Gastrocnemius medialis (tissue), 4 donors: Measurements from ENCODE around the gene GRIK2. TPM values are rescaled to one million over a fixed set of nuclear protein-coding genes. Genes with fewer than 3 reads are reported as not detected.

Source experiments
- ATAC-seq, 2 donors: fragments of 150-250 bp; one replicate each; pipeline ENCODE4 v1.9.1; 2016
- DNase-seq, 2 donors: peaks; one replicate each; pipeline ENCODE4 v3.0.0-alpha.2; 2019
- H3K27ac ChIP-seq, 4 donors: fragments of 200-600 bp; sonication (generic); 1 replicate in 1 of 4; 2 replicates in 3 of 4; pipeline ENCODE4 v1.5.1; 2016 to 2018; ENCODE audit warnings: mild to moderate bottlenecking in 2 of 4, moderate library complexity in 1 of 4
- H3K27me3 ChIP-seq, 3 donors: fragments of 200-600 bp; sonication (generic) in 2 of 3; 1 replicate in 1 of 3; 2 replicates in 2 of 3; pipeline versions ENCODE4 v1.5.1 to v1.6.0; 2016 to 2019; ENCODE audit warnings: mild to moderate bottlenecking in 1 of 3, moderate library complexity in 1 of 3
- H3K36me3 ChIP-seq, 2 donors: fragments of 200-600 bp; sonication (generic) in 1 of 2; one replicate each; pipeline ENCODE4 v1.5.1; 2017 to 2018
- H3K4me1 ChIP-seq, 2 donors: fragments of 200-600 bp; sonication (generic) in 1 of 2; one replicate each; pipeline ENCODE4 v1.5.1; 2016 to 2017; ENCODE audit warnings: mild to moderate bottlenecking in 2 of 2
- H3K4me3 ChIP-seq, 4 donors: fragments of 200-600 bp; sonication (generic) in 3 of 4; 1 replicate in 1 of 4; 2 replicates in 3 of 4; pipeline ENCODE4 v1.5.1; 2016 to 2019; ENCODE audit warnings: mild to moderate bottlenecking in 2 of 4
- H3K9me3 ChIP-seq, 3 donors: fragments of 200-600 bp; sonication (generic) in 2 of 3; 1 replicate in 1 of 3; 2 replicates in 2 of 3; pipeline ENCODE4 v1.5.1; 2016 to 2019
- POLR2A ChIP-seq, 2 donors: fragments of 450-650 bp; IDR thresholded peaks; one replicate each; pipeline ENCODE4 v1.6.1; 2017; ENCODE audit warnings: antibody characterized with exemption in 2 of 2, mild to moderate bottlenecking in 2 of 2, moderate library complexity in 2 of 2
- in situ Hi-C, 4 donors: fragments of 200-750 bp; cut with MboI; loops; one replicate each; pipeline versions ENCODE4 v1.15.0 to v1.8.0; 2017; ENCODE audit warnings: low sequenced_read_pairs in 4 of 4
- intact Hi-C: fragments of 100-400 bp; cut with DNase I; formaldehyde crosslinking; loops from one replicate; pipeline ENCODE4 v1.15.1; 2023; ENCODE audit warnings: low total_unique reads
- total RNA-seq, 4 donors: library from RNA; depleted of rRNA; stranded (reverse); fragments of >200 nt; gene quantifications; one replicate each; pipeline versions ENCODE4 v1.1.0 to v1.2.3, GENCODE V29; 2016
- TF ChIP-seq, protein P1 (sequence below), 5 experiments: fragments of 450-650 bp in 3 of 5; fragments of 200-600 bp in 2 of 5; sonication (generic) in 2 of 5; IDR thresholded peaks in 4 of 5; conservative IDR thresholded peaks in 1 of 5; 1 replicate in 4 of 5; 2 replicates in 1 of 5; pipeline ENCODE4 v1.5.1; 2016 to 2019; ENCODE audit warnings: antibody characterized with exemption in 5 of 5, mild to moderate bottlenecking in 3 of 5, moderate library complexity in 3 of 5

The GRIK2 gene
- total RNA-seq, 4 donors from 2014 or later: 0.39 to 5.1 (median 0.79) TPM

DNA sequence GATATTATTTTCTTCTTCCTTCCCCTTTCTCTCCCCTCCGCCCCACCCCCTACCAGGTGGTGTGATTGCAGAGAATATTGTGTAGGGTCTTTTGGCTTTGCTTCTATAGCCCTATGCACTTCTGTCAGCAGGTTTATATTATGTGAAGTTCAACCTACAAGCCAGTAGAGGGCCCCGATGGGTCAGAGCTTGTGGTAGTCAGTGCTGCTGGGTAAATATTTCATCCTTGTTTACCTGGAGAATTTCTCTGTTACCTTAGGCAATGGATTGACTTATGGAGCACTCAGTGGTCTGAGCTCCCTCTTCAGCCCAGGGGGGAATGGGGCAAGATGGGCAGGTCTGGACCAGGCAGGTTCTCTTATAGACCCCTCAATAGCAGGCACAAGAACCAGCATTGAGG lies 720.9 kb downstream of the GRIK2 start:
- Histone ChIP-seq H3K4me1 (no peaks in the 10 kb centered on the region), H3K27ac (no peak overlapping the region), H3K36me3 (no peaks in the 10 kb centered on the region), H3K4me3 (no peak overlapping the region), H3K27me3 (no peaks in the 10 kb centered on the region), H3K9me3 (no peaks in the 10 kb centered on the region)
- intact Hi-C loops (no loop called here), in situ Hi-C loops (no loop called here)
- DNase-seq: no peak
- no peak for TF ChIP-seq POLR2A (IDR thresholded peaks at IDR 0.05)
- TF ChIP-seq, protein P1, sequence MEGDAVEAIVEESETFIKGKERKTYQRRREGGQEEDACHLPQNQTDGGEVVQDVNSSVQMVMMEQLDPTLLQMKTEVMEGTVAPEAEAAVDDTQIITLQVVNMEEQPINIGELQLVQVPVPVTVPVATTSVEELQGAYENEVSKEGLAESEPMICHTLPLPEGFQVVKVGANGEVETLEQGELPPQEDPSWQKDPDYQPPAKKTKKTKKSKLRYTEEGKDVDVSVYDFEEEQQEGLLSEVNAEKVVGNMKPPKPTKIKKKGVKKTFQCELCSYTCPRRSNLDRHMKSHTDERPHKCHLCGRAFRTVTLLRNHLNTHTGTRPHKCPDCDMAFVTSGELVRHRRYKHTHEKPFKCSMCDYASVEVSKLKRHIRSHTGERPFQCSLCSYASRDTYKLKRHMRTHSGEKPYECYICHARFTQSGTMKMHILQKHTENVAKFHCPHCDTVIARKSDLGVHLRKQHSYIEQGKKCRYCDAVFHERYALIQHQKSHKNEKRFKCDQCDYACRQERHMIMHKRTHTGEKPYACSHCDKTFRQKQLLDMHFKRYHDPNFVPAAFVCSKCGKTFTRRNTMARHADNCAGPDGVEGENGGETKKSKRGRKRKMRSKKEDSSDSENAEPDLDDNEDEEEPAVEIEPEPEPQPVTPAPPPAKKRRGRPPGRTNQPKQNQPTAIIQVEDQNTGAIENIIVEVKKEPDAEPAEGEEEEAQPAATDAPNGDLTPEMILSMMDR (IDR thresholded peaks at IDR 0.05 in 4 of 5, conservative IDR thresholded peaks at IDR 0.05 in 1 of 5): no peak
- ATAC-seq: no peak

DNA sequence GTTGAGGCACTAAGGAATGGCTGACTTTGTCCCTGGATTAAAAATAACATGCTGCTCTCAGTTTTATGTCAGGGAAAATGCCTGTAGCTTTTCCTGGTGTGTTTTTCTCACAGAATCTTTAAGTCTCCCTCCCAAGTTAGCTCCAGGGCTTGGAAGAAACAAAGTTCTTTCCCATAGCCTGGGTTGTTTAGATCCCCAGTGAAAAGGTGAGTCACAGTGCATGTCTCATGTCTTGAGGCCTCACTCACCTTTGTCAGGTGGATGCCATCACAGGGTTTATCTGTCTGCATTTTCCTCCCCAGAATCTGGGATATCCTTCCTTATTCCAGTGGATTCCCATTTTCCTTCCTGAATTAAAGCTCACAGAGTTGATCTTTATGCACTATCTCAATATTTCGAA lies 722.4 kb downstream of the GRIK2 start:
- Histone ChIP-seq H3K36me3 (no peaks in the 10 kb centered on the region), H3K27me3 (no peaks in the 10 kb centered on the region), H3K4me3 (no peak overlapping the region), H3K4me1 (no peaks in the 10 kb centered on the region), H3K9me3 (no peaks in the 10 kb centered on the region), H3K27ac (no peak overlapping the region)
- ATAC-seq (no peak), DNase-seq (no peak)
- intact Hi-C loops: no loop called here
- TF ChIP-seq POLR2A (IDR thresholded peaks at IDR 0.05): no peak
- TF ChIP-seq, protein P1 (IDR thresholded peaks at IDR 0.05 in 4 of 5, conservative IDR thresholded peaks at IDR 0.05 in 1 of 5): no peak
- in situ Hi-C loops: no loop called here

DNA sequence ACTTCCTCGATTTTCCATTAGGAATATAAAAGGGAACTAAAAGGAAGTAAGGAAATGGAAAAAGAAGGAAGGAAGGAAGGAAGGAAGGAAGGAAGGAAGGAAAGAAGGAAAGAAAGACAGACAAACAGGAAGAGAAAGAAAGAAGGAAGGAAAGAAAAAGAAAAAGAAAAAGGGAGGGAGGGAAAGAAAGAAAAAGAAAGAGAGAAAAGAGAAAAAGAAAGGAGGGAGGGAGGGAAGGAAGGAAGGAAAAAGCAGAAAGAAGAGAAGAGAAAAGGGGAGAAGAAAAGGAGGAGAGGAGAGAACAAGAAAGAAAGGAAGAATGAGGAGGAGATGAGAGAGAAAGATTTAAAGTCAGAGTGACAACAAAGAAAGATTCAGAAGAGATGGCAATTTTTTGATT lies 724.5 kb downstream of the GRIK2 start:
- Histone ChIP-seq H3K4me3 (no peak overlapping the region), H3K27me3 (no peaks in the 10 kb centered on the region), H3K4me1 (no peaks in the 10 kb centered on the region), H3K27ac (no peak overlapping the region), H3K9me3 (no peaks in the 10 kb centered on the region), H3K36me3 (no peaks in the 10 kb centered on the region)
- in situ Hi-C loops (no loop called here), intact Hi-C loops (no loop called here)
- no peak for TF ChIP-seq POLR2A (IDR thresholded peaks at IDR 0.05)
- TF ChIP-seq, protein P1 (IDR thresholded peaks at IDR 0.05 in 4 of 5, conservative IDR thresholded peaks at IDR 0.05 in 1 of 5): no peak
- DNase-seq (no peak), ATAC-seq (no peak)
